NCI-H345 treated with DMSO at 0.1 percent for 48 hours (cell line): Measurements from ENCODE around the gene FN3K.
"Not testable (repeated sequence)": the region's sequence is repeated elsewhere in the genome, so short reads cannot be mapped to it uniquely, and the experiment has no call there.

Experiments used
- DNase-seq: peaks from one replicate; lab custom pipeline; 2025; ENCODE audit not compliant: unreplicated experiment; lab: John Stamatoyannopoulos, UW

Gene FN3K

GRCh38 chr17:82736511-82737185, 1.2 kb downstream of the FN3K start:
- no peak for DNase-seq

- DNase-seq: no peak
These were observed 2.8 kb downstream of the FN3K start for GRCh38 chr17:82737967-82738877.

- DNase-seq: no peak
These were observed 5.7 kb downstream of the FN3K start for GRCh38 chr17:82740906-82741759.

- no peak for DNase-seq
These were observed 8.2 kb downstream of the FN3K start for GRCh38 chr17:82743344-82744219.

DNA sequence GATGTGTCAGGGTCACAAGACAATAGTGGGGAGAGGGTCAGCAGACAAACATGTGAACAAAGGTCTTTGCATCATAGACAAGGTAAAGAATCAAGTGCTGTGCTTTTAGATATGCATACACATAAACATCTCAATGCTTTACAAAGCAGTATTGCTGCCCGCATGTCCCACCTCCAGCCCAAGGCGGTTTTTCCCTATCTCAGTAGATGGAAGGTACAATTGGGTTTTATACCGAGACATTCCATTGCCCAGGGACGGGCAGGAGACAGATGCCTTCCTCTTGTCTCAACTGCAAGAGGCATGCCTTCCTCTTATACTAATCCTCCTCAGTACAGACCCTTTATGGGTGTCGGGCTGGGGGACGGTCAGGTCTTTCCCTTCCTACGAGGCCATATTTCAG, 9.3 kb downstream of the FN3K start:
- not testable (repeated sequence) for DNase-seq

- peak; percentile 25 for DNase-seq
These were observed 10.1 kb downstream of the FN3K start for GRCh38 chr17:82745524-82745923.

GRCh38 chr17:82748756-82749155, 13.3 kb downstream of the FN3K start:
- DNase-seq: no peak

DNA sequence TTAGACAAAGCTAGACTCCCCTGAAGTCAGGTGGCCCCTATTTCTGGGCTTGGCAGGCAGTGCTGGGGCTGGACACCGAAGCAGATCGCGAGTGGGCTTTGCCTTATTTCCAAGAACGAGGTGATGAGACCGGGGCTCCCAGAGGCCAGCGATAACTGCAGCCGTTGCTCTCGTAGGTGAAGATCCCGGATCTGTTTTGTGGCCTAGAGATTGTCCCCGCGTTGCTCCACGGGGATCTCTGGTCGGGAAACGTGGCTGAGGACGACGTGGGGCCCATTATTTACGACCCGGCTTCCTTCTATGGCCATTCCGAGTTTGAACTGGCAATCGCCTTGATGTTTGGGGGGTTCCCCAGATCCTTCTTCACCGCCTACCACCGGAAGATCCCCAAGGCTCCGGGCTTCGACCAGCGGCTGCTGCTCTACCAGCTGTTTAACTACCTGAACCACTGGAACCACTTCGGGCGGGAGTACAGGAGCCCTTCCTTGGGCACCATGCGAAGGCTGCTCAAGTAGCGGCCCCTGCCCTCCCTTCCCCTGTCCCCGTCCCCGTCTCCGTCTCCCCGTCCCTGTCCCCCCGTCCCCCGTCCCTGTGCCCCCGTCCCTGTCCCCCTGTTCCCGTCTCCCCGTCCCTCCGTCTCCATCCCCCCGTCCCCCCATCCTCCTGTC, 15.0 kb downstream of the FN3K start:
- DNase-seq: no peak

- no peak for DNase-seq
These were observed 15.8 kb downstream of the FN3K start for GRCh38 chr17:82751171-82751570.

DNA sequence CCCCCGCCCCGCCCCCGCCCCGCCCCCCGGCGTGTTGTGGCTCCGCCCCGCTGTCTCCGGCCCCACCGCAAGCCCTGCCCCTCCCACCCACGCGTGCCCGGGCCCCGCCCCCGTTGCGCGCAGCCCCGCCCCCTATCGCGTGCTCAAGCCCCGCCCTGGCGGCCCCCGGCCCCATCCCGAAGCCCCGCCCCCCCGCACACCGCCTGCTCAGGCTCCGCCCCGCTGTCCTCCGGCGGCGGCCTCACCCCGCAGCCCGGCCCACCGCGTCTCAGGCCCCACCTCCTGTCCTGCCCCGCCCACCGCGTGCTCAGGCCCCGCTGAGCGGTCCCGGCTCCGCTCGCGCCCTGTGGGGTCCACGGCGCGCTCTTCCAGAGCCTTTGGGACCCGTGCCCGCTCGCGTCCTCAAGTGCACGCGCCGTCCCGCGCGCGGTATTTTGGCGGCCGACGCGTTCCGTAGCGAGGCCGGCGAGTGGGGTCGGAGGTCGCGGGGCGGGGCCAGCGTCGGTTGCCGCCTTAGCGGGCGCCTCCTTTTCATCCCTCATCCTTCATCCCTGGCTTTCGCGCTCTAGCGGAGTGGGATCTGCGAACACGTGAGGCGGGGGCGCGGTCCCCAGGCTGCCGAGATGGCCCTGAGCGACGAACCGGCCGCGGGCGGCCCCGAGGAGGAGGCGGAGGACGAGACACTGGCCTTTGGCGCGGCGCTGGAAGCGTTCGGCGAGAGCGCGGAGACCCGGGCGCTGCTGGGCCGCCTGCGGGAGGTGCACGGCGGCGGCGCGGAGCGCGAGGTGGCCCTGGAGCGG, 16.4 kb downstream of the FN3K start, which contains the start of gene TBCD:
TSS of gene TBCD (plus strand) at position 495 of the 800 bp plus-strand sequence. CDS start at position 624, 129 bp downstream.
- DNase-seq: peak; percentile 75

DNA sequence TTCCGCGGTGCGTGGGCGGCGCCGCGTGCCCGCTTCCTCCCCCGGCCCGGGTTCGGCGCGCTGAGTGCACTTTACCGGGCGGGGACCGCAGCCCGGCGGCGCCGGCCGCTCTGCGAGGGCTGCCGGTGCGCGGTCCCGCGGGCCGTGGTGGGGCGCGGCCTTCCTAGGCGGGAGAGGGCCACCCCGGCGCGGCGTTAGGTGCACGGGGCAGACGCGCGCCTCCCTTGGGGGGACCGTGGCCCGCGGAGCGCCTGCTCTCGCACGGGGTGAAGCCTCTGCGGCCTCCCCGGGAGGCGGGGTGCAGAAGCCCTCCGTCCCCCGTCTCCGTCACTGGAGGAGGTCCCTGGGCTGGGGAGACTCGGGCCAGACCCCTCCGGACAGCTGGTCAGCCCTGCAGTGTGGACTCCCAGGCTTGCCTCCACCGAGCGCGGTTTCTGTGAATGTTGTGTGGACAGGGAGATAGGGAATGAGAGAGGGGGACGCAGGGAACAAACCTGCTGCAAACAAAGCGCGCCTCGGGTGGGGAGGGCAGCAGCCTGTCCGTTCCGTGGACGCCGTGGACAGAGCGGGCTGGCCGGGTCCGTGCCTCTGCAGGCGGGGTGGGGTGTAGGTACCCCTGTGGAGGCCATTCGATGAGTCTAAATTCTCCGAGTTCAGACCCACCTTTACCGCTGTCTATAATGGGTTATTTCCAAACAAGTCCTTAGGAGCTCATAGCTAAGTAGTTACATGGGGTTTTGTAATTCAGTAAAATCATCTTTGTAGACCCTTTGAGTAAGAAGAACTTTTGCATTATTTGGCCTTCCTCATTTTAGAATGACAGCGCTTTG, 17.2 kb downstream of the FN3K start:
- DNase-seq: no peak

DNA sequence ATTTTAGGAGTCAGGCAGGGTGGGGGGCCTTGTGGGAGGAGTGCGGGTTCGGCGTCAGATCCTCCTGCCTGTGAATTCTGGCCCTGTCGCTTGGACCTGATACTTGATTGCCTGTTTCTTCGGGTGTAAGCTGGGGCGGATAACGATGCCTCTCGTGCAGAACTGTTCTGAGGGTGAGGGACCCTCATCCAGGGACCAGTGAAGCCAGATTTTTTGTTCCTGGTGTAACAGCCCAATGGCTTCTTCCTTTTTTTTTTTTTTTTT, 17.7 kb downstream of the FN3K start:
- no peak for DNase-seq

GRCh38 chr17:82754297-82755208, 19.1 kb downstream of the FN3K start:
- no peak for DNase-seq

- DNase-seq: no peak
These were observed 20.8 kb downstream of the FN3K start for GRCh38 chr17:82756166-82756565.

DNA sequence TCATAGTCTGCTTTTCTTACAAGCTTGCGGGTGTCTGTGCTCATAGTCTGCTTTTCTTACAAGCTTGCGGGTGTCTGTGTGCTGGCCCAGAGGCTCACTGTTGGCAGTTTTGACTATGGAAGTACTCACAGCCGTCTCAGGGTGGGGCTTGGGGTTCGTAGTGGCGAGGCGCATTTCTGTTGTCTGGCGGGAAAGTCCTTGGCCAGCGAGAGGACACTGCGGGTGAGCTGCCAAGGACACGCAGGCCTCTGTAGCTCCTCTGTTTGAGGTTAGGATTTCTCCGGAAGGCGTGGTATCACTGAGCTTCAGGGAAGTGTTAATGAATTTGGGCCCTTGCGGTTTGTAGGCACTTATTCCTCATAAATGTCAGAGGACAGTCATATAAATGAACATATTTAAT, 30.0 kb downstream of the FN3K start:
- no peak for DNase-seq

DNA sequence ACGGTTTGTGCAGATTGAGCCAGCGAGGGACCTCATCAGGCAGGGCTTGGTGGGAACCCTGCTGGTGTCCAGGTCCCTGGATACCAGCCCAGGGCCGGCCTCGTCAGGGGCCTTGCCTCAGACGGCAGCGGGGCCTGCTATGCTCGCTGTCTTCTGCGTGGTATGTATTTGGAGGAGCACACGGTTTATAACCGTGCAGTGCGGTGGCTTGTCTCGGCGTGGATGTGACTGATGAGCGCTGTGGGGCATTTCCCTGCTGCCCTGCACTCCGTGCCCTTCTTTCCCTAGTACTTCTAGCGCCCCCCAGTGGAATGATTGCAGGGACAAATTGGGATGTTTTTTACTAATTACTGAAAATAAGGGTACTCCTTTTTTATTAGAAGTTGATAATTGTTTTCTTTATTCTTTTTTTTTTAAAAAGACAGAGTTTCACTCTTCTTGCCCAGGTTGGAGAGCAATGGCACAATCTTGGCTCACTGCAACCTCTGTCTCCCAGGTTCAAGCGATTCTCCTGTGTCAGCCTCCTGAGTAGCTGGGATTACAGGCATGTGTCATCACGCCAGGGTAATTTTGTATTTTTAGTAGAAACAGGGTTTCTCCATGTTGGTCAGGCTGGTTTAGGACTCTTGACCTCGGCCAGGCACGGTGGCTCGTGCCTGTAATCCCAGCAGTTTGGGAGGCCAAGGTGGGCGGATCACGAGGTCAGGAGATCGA, 31.8 kb downstream of the FN3K start:
- no peak for DNase-seq

DNA sequence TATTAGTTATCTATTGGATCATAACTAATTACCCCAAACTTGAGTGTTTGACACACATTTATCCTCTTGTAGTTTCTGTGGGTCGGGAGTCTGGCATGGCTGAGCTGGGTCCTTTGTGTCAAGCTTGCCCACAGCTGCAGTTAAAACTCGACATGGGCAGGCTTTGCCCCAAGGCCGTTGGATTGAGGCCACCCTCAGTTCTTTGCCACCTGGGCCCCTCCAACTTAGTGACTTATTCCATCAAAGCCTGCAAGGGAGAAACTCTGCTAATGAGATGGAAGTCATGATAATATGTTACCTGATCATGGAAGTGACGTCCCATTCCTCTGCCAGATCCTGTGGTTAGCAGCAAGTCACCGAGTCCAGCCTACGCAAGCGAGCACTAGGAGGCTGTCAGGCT, 33.6 kb downstream of the FN3K start:
- DNase-seq: no peak
